Measurements from ENCODE around the gene SPRY2.

DNA sequence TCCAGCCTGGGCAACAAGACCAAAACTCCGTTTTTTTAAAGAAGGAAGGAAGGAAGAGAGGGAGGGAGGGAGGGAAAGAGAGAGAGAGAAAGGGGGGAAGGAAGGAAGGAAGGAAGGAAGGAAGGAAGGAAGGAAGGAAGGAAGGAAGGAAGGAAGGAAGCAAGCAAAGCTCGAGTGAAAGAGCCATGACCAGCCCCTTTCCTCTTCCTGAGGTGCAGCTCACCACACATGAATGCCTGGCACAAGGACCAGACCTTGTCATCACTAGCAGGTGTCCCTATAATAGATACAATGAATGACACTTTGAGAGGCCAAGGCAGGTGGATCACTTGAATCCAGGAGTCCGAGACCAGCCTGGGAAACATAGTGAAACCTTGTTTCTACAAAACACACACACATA is 31.0 kb downstream of the SPRY2 start:
- TF ChIP-seq POLR2A (IDR thresholded peaks at IDR 0.05): no peak
- TF ChIP-seq, protein P1, sequence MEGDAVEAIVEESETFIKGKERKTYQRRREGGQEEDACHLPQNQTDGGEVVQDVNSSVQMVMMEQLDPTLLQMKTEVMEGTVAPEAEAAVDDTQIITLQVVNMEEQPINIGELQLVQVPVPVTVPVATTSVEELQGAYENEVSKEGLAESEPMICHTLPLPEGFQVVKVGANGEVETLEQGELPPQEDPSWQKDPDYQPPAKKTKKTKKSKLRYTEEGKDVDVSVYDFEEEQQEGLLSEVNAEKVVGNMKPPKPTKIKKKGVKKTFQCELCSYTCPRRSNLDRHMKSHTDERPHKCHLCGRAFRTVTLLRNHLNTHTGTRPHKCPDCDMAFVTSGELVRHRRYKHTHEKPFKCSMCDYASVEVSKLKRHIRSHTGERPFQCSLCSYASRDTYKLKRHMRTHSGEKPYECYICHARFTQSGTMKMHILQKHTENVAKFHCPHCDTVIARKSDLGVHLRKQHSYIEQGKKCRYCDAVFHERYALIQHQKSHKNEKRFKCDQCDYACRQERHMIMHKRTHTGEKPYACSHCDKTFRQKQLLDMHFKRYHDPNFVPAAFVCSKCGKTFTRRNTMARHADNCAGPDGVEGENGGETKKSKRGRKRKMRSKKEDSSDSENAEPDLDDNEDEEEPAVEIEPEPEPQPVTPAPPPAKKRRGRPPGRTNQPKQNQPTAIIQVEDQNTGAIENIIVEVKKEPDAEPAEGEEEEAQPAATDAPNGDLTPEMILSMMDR (IDR thresholded peaks at IDR 0.05): no peak
